GM12891 (cell line): Measurements from ENCODE around the gene LARP1B.
"Not testable (repeated sequence)": the region's sequence is repeated elsewhere in the genome, so short reads cannot be mapped to it uniquely, and the experiment has no call there.

Source experiments
- POLR2A ChIP-seq: IDR thresholded peaks from 2 replicates; pipeline ENCODE4 v1.6.1; 2011; ENCODE audit warnings: low read depth, low read length, control low read depth
- POLR2AphosphoS5 ChIP-seq: IDR thresholded peaks from 2 replicates; pipeline ENCODE4 v1.6.1; 2011; ENCODE audit warnings: low read depth, low read length, control low read depth

- TF ChIP-seq POLR2A, POLR2AphosphoS5: not testable (repeated sequence)
Measured at GRCh38 chr4:128055441-128056206, 5.5 kb upstream of the LARP1B start.
